Loucy (cell line): ENCODE data around the gene ST13.

ENCODE experiments used
- CTCF ChIP-seq: fragments of 200-600 bp; sonication (generic); conservative IDR thresholded peaks from 2 replicates; pipeline ENCODE4 v1.5.1; 2014; ENCODE audit warnings: mild to moderate bottlenecking, antibody characterized with exemption, low read length
- EZH2phosphoT487 ChIP-seq: fragments of 200-600 bp; IDR thresholded peaks from 2 replicates; pipeline ENCODE4 v1.6.1; 2018; ENCODE audit warnings: antibody characterized with exemption, mild to moderate bottlenecking, moderate library complexity, borderline replicate concordance

- no peak for TF ChIP-seq CTCF
- no peak for TF ChIP-seq EZH2phosphoT487
Measured at GRCh38 chr22:40844951-40845350, 11.5 kb downstream of the ST13 start.
